Measurements from ENCODE around the gene RAE1.
A peak's percentile ranks its signal among the peaks of the same experiment; 100 is the strongest.

RAE1 gene

DNA sequence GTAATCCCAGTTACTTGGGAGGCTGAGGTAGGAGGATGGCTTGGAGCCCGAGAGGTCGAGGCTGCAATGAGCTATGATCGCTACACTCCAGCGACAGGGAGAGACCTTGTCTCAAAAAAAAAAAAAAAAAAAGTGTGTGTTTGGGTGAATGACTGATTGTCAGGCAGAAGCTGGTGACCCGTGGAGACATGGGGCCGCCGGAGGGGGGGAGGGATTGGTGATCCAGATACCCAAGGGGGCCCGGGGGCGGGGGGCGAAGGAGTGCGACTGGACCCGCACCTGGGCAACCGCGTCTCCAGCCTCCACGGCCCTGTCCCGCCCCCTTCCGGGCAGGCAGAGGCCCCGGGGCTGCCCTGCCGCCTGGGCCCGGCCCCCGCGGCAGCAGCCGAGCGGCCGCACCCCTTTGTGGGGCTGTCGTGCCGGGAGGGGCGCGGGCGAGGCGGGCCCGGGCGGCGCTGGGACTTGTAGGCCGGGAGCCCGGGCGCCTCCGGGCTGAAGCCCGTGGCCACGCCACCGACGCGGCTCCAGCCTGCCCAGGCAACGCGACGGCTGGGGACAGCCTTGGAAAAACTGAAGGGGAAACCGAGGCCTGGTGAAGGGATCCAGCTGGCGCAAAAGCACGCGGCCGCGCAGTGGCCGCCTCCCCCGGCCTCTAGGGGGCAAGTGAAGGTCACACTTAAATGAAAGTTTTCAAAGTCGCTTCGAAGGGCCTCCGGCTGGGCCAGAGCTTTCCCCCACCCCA is 38.1 kb downstream of the RAE1 start:
- DNase-seq (ENCODE audit: low read depth): no peak

DNA sequence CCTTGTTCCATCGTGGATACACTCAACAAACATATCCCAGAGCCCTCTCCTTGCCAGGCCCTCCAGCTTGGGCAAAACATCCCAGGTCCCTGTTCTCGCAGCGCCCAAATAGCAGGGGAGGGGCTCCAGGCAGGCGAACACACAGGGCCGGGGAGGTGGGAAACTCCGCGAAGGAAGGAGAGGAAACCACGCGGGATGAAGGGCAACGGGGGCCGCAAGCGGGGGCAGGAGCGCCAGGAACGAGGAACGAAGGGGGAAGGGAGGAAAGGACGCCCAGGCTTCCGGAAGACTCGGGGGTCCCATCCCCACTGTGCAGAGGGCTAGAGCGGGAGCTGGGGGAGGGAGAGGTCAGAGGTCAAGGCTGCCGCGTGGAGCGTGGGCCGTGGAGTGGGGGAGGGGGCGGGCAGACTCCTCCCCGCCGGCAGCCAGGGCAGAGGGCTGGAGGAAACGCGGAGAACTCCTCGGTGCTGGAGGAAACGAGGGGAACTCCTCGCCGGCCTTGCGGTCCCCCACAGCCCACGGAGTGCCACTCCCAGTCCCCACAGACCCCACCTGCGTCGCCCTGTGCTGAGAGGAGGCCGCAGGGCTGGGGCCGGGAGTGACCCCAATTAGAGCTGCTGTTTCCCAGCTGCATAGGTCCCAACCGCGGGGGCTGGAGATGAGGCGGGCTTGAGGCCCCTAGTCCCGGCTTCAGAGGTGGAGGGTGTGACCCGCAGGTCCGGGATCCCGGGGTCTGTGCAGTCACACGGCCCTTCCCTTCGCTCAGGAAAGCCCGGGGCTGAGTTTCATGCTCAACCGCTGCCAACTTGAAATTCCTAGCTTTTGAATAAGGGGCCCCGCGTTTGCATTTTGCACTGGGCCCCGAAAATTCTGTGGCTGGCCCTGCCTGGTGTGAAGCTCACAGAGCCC is 38.9 kb downstream of the RAE1 start:
- peak; percentile 36 for DNase-seq (ENCODE audit: low read depth)

- DNase-seq (ENCODE audit: low read depth): peak; percentile 63
Measured at GRCh38 chr20:57390604-57391438, 39.8 kb downstream of the RAE1 start, which contains the start of gene RBM38. TSS of gene RBM38 (plus strand) at chr20:57391396. CDS start at chr20:57391582, 186 bp downstream.

GRCh38 chr20:57391439-57392301 is 40.6 kb downstream of the RAE1 start:
- no peak for DNase-seq (ENCODE audit: low read depth)

GRCh38 chr20:57392512-57393271 is 41.6 kb downstream of the RAE1 start:
- DNase-seq (ENCODE audit: low read depth): peak; percentile 54

- DNase-seq (ENCODE audit: low read depth): no peak
Measured at GRCh38 chr20:57393321-57394120, 42.5 kb downstream of the RAE1 start.

- DNase-seq (ENCODE audit: low read depth): no peak
Measured at GRCh38 chr20:57394121-57395082, 43.3 kb downstream of the RAE1 start.

GRCh38 chr20:57395111-57395966 is 44.3 kb downstream of the RAE1 start:
- DNase-seq (ENCODE audit: low read depth): no peak

DNA sequence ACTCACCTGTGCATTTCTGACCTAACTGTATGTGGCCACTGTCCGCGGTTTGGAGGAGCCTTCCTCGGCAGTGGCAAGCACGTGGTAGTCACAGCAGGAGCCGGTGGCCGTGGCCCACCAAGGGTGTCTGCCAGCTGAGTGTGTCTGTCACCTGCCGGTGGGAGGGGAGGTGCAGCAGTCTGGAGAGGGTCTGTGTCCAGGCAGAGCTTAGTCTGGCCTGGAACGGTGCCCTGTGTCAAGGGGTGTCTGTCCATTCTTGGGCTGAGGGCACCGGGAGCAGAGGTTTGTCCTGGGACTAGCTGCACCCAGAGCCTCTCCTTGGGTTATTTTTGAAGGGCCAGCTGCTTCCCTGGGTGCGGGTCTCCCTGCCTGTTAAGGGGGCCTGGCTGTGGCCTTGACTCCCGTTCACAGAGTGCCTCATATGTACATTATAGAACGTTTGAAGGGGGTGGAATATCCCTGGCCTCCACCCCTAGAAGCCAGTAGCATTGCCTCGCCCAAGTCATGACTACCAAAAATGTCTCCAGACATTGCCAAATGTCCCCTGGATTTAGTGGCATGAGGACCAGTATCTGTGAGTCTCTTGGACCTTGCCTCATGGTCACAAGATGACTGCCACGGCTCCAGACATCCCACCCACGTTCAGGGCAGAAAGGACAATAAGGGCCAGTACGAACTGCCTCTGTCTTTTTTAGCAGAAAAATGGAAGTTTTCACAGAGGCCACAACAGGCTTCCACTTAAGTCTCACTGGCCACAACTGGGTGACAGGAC is 45.3 kb downstream of the RAE1 start:
- no peak for DNase-seq (ENCODE audit: low read depth)

DNA sequence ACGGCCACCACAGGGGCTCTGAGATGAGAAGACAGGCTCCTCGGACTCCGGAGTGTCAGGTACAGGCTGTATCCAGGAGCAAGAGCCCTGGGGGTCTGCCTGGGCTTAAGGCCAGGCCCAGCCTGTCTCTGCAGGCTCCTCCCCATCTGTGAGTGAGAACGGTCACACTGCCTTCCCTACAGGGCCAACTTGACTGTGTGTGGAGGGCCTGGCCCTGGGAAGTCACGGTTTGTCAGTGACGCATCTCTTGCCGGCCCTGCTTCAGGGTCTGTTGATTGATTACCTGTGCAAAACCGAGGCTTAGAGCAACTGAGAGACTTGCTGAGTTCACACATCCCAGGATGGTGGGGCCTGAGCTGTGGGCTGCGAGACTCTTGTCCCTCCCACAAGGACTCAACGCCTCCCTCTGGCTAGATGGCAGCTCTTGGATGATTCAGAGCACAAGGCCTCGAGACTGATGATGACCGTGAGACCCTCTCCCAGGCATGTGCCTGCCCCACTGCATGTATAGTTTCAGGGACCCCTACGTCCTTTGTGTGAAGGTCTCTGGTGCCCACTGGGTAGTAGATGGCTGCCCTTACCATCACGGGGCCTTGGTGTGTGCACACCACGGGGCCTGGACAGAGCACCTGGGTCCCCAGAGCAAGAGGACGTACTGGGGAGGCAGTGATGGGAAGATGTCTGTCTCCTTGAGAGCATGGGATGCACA is 46.1 kb downstream of the RAE1 start:
- no peak for DNase-seq (ENCODE audit: low read depth)

DNA sequence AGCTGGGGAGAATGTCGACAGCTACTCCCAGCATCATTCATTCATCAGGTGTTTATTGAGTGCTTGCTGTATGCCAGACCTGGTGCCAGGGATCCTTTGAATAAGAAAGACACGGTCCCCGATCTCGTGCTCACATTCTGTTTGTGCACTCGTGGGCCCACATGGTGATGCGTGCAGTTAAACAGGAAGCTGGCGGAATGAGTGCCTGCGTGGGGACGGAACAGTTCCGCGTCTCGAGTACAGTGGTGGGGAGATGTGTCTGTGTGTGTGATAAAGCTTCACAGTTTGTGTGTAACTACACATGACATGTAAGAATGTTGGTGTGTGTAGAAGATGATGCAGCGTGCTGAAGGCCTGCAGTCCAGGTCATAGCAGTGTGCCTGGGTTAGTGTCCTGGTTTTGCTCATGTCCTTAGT is 46.6 kb downstream of the RAE1 start:
- DNase-seq (ENCODE audit: low read depth): no peak

DNA sequence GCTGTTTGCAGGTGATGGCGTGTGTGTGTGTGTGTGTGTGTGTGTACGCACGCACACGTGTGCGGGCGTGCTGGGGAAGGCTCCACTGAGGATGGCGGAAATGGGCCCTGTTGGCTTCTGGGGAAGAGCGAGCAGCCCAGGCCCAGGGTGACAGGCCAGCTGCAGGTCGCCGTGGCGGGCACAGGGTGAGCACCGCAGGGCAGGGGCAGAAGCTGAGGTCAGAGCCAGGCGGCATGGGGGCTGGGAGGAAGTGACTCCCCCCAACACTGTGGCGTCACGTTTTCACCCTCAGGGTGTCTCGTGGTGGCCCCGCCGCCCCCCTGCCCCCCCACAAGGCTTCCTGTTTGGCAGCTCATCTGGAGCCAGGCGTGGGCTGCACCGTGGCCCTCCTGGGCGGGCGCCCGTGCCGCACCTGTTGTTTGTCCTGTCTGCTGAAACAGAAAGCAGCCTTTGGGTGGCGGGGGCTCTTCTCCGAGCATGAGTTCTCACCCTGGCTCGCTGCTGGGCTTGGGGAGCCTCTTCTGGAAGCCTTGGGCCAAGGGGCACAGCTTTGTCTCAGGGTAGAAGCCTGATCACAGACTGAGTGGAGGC is 47.3 kb downstream of the RAE1 start:
- peak; percentile 77 for DNase-seq (ENCODE audit: low read depth)

GRCh38 chr20:57398901-57399535 is 48.0 kb downstream of the RAE1 start:
- DNase-seq (ENCODE audit: low read depth): no peak

DNA sequence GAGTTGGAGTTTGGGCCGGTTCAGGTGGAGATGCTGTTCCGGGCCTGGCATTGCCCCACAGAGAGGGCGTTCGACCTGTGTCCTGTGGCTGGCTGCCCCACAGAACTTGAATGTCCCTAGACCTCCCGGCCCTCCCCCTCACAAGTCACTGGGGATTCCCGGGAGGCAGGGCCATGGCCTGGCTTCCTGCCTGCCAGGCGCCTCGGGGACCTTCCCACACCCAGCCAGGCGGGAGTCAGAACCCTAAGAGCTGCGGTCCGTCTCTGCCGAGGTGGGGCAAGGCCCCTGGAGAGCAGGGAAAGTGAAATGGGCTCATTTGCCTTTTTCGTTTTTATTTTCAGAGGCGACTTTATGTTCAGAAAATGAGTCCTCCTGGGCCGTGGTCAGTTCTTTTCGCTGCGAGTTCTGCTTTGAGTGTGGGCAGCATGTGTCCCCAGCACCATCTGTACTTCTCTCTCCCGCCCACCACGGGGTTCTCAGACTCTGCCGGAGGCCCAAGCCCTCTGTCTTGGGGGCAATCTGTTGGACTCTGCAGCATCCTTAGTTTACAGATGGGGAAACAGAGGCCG is 48.6 kb downstream of the RAE1 start:
- DNase-seq (ENCODE audit: low read depth): no peak

DNA sequence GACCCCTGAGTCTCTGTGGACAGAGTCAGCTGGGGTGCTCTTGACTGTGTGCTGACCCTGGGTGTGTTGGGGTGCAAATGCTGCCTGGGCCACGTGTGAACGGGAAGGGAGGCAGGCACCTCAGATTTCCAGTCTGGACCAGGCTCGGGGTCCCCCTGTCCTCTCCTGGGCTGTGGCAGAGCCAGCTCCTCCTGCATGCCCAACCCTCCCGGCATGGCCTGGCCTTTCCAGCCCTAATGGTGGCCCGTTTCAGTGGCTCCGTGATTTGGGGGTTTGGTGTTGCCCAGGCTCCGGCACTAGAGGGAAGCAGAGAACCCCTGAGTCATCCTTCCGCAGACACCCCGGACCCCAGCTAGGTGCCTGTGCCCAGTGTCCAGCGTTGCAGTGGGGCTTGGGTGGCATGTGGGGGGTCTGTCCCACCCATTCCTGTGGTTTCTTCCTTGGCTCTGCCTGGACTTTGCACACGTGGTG is 49.2 kb downstream of the RAE1 start:
- DNase-seq (ENCODE audit: low read depth): no peak
